Kasumi-1 (cell line): Measurements from ENCODE around the gene ANXA1.

Source experiments
- DNase-seq, 2 experiments: peaks; one replicate each; lab custom pipeline; 2025; lab: John Stamatoyannopoulos, UW

Gene ANXA1

DNA sequence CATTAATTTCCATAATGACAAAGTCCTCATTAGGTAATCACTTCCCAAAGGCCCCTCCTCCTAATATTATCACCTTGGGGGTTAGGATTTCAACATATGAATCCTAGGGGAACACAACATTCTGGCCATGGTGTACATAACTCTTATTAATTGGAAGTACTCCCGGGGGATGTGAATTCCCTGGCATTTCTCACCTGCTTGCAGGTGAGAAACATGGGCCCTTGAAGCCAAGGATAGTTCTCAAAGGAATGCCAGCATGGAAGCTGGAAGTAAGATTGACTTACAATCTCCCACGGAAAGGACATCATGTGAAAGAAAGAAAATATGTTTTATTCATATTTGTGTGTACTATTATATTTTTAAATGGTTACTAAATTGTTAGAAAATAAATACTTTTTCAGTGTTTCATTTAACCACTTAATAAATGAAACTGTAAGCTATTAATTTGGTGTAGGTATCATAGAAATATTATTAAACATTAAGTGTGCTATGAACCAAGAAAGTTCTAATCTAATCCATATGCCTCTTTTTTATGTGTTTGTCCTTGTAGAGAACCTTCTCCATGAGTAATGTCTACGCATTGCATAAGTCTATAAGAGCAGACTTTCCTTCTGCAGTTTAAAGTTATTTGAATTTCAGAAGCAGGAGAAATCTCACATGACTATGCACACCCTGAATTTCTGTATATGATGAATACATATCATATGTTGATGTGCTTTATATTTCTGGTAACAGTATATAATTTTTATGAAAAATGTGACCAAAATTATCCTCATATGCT lies 59.4 kb downstream of the ANXA1 start:
- DNase-seq: no peak

- no peak for DNase-seq
These were observed 61.6 kb downstream of the ANXA1 start for GRCh38 chr9:73213300-73213699.

- no peak for DNase-seq
These were observed 63.6 kb downstream of the ANXA1 start for GRCh38 chr9:73215249-73215648.

DNA sequence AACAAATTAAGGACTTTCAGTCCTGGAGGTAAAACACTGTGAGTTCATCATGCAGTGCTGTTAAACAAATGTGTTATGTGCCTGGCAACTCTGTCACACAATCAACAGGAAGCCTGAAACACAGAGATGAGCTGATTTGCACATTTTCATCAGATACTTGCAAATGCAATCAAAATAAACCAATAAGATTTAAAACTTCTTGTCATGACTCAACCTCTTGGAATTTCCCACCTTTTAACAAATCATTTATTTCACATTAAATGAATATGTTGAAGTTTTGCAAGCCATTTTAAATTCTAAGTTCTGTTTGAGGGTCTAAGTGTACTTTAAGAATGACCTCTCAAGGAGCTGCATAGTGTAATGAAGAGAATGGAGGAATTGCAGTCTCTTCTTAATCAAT lies 64.4 kb downstream of the ANXA1 start:
- DNase-seq: no peak
